NCI-H146 treated with DMSO at 0.1 percent for 48 hours (cell line): ENCODE measurements around the gene CRIP1.
A peak's percentile ranks its signal among the peaks of the same experiment; 100 is the strongest.

Experiments
- DNase-seq: peaks from one replicate; lab custom pipeline; 2025; ENCODE audit not compliant: unreplicated experiment; lab: John Stamatoyannopoulos, UW

The CRIP1 gene

DNA sequence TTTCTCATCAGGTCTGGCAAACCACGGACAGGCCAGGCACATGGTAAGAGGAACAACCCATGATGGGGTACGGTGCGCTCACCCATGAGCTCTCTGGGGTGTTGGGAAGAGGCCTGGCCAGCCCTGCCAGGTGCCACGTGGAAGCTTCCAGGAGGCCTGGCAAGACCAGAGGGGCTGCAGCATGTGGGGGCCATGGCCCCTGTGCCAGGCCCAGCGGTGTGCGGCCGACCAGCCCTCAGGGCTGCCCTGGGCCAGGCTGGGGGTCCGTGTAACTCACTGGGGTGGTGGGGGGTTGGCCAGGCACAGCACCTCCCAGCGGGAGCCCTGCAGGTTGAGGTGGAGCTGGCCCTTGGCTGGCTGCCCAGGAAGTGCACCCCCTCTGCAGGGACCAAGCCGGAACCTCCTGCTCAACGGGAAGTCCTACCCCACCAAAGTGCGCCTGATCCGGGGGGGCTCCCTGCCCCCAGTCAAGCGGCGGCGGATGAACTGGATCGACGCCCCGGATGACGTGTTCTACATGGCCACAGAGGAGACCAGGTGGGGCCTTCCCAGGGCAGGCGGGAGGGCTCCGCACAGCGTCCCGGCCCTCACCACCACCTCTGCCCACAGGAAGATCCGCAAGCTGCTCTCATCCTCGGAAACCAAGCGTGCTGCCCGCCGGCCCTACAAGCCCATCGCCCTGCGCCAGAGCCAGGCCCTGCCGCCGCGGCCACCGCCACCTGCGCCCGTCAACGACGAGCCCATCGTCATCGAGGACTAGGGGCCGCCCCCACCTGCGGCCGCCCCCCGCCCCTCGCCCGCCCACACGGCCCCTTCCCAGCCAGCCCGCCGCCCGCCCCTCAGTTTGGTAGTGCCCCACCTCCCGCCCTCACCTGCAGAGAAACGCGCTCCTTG lies 17.0 kb upstream of the CRIP1 start:
- no peak for DNase-seq

DNA sequence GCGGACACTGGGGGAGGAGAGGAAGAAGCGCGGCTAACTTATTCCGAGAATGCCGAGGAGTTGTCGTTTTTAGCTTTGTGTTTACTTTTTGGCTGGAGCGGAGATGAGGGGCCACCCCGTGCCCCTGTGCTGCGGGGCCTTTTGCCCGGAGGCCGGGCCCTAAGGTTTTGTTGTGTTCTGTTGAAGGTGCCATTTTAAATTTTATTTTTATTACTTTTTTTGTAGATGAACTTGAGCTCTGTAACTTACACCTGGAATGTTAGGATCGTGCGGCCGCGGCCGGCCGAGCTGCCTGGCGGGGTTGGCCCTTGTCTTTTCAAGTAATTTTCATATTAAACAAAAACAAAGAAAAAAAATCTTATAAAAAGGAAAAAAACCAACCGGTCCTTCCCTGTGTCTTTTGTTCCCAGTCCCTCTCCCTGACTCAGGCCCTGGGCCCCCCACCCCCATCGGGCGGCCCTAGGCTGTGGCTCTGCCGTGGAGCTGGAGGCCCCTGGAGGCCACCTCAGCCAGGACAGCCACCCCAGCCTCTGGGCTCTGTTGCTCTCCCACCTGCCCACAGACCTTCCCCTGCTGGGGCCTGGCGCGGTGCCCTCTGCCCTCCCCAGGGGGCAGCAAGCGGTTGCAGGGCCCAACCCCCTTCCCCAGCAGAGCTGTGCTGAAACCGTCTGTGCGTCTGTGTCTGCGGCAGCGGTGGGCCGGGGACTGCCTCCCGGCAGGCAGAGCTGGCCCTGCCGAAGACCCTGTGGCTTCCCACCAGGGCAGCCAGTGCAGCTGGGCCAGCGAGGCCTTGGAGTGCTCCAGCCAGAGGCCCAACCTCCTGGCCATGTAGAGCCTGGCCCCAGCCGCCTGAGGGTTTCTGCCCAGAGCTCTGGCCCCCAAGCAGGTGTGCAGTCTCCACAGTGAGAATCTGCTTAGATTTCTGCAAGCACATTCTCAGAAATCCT lies 16.1 kb upstream of the CRIP1 start:
- no peak for DNase-seq

DNA sequence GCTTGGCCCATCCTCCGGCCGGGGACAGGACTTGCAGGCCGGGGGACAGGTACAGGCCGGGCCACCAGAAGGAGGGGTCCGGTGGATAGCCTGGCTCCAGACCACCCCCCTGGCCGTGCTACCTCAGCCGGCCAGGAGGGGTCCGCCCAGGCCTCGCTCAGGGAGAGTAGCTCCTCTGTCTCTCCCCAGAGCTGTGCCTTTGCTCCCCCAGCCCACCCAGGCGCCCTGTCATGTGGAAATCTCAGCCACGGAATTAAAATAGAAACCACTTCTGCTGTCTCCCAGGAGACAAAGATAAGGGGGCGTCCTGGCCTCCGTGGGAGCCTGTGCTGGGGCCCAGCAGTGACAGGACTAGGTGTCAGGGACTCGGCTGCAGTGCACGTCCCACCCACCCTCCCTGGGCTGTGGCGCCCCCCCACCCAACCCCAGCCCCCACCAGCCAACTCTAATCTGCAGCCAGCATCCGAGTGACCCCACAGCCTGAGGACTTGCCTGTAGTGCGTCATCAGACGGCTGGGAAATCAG lies 15.3 kb upstream of the CRIP1 start:
- DNase-seq, result no peak

DNA sequence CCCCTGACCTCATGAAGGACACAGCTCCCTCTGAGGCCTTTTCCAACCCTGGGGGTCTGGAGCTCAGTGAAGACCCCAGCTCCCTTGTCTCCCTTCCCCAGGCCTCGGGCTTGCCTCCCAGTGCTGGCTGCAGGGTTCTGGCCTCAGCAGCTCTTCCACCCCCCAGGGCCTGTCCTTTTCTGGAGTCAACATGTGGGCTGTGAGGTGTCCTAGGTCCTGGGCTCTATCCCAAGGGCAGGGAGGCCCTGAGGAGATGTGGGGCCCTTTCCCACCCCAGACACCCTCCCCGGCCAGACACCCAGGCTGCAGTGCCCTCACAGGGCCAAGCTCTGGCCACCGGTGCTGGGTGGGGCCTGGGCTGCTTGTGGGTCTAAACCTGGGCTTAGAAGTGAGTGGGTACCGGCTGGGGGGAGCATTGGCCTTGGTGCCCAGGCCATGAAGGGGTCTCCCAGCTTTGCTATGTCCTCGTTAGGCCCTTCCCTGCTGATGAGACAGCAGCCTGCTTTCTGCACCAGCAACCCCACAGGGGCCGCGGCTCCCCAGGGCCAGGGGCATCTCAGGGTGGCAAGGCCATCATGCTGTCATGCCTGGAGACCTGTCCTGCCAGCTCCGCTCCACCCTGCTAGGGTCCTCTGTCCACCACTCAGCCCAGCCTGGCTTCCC lies 14.7 kb upstream of the CRIP1 start:
- no peak for DNase-seq

DNA sequence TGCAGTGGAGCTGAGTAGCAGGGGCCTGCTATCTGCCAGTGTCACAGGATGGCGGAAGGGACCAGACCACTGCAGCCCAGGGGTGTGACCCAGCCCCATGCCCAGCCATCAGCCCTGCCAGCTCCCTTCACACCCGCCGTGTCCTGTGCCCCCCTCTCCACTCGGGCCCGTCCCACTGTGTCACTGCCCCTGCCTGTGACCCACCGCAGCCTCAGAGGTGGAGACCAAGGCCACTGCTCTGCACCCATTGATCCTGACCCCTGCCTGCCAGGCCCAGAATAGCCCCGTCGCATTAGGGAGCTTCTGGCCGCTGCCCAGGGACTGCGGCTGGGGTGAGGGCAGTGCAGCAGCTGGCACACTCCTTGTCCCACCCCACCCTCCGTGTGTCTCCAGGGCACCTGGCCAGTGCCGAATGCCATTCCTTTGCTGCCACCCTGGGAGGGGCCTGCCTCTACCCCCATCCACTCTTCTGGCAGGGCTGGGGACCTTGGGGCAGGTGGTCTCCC lies 14.1 kb upstream of the CRIP1 start:
- DNase-seq, result no peak

DNA sequence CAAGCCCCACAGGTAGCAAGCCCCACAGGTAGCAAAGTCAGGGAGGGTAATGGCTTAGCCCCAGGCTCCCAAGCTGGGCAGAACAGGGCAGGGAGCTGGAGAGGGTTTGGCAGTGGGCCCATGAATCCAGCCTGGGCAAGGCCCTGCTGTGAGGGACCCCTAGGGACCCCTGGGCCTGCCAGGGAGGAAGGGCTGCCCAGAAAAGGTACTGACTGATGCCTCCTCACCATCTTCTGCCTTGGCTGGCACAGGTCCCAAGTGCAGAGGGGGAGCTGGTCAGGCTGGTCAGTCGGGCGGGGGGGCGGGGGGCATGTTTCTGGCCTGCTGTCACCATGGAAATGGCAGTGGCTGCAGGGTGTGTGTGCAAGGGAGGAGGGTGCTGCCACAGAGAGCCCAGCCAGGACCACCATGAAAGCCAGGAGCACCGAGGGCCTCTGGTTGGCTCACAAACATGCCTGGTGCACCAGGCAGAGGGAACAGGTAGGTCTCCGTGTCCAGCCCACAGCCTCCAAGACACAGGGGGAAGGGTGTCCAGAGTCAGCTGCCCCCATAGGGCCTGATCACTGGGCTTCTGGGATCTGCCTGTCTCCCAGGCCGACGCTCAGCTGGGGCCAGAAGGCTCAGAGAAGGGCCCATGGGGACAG lies 13.5 kb upstream of the CRIP1 start:
- no peak for DNase-seq

DNA sequence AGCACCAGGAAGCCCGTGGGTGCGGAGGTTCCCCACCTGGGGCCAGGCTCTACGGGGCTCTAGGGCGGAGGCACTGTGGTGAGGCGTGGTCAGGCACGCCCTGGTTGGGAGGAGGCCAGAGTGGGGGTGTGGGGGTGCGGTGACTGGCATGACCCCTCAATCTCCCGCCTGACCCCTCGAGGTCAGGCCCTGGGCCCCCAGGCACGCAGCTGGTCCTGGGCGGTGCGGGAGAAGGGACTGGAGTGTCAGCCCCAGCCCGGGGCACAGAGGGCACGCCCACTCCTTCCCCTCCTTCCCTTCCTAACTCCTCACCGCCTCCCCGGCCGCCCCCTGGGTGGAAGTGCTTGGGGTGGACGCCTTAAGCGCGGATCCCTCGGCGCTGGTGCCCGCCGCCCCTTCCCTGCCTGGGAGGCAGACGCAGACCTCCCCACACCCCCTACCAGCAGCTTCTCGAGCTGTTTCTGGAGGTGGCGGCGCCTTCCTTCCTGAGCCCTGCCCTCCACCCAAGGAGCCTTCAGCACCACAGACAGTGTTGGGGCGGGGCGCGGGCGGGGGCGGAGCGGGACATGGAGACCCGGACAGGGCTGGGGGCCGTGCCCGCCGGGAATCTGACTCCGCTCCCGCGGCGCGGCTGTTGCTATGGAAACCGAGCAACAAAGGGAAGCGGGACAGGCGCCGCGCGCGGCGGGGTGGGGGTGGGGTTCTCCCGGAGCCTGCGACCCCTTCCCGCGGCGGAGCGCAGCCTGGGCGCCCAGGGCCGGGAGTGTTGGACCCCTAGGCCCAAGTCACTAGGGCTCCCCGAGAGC lies 12.8 kb upstream of the CRIP1 start:
- DNase-seq, result peak; percentile 82

DNA sequence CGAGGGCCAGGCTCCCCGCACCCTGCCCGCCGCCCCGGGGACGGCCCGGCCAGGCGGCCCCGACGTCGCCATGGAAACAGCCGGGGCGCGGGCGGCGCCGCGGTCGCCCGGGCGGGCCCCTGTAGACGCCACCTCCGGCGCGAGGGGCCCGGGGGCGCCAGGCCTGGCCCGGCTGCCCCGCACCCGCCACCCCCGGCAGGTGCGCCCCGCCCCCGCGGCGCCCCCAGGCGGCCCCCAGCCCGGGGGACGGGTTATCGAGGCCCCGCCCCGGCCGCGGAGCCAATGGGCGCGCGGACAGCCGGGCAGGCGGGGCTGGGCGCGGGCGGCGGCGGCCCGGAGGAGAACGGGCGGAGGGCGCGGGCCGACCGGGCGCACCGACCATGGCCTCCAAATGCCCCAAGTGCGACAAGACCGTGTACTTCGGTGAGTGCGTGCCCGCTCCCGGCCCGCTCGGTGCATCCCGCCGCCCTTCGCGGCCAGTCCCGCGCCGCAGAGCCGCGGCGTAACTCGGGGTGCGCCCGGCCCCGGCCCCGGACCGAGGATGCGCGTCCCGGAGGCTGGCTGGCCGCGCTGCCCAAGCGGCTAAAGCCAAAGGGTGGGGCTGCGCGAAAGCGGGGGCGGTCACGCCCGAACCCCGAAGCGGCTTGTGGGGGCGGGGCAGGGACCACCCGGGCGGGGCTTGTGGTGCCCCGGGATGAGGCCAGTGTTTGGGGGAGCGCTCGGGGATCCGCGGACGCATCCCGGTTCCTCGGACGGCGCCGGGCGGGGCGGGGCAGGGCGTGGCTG lies 12.0 kb upstream of the CRIP1 start, which contains the start of gene CRIP2:
Gene CRIP2, plus strand, starts transcription at position 339 of the 786 bp plus-strand sequence. Its CDS starts 42 bp downstream, at position 381.
- peak; percentile 46 for DNase-seq

DNA sequence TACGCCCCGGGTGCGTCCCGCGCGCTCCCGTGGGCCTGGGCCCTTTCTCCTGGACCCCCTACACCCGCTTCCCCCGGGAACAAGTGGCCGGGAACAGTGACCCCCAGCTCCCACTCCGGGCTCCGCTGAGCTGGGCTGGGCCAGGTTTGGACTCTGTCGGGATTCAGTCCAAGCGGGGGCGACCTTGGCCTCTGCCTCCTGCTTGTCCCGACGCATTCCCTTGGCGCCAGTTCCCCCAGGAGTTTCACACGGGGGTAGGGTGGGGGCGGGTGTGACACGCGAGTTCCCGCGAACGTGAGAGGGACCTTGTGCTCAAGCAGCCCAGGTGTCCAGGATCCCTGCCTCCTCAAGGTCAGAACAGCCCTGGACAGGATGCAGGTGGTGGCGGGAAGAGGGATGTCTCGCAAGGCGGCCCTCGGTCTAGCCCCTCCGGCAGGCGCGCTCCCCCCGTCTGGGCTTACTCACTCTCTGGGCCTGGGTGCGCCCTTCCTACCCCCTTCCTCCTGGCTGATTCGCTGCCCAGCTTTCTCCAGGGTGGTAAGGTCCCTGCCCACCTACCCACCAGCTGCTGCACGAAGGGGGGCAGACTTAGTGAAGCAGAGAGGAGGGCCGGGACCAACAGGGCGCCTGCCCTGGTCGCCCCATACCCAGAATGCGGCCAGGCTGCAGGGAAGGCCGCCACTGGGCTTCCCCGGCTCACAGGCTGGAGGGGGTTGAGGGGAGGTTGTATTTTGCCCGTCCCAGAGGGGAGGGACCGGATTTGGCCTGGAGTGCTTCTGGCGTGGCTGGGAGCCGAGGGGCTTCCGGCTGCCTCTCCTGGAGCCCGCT lies 11.2 kb upstream of the CRIP1 start:
- no peak for DNase-seq

DNA sequence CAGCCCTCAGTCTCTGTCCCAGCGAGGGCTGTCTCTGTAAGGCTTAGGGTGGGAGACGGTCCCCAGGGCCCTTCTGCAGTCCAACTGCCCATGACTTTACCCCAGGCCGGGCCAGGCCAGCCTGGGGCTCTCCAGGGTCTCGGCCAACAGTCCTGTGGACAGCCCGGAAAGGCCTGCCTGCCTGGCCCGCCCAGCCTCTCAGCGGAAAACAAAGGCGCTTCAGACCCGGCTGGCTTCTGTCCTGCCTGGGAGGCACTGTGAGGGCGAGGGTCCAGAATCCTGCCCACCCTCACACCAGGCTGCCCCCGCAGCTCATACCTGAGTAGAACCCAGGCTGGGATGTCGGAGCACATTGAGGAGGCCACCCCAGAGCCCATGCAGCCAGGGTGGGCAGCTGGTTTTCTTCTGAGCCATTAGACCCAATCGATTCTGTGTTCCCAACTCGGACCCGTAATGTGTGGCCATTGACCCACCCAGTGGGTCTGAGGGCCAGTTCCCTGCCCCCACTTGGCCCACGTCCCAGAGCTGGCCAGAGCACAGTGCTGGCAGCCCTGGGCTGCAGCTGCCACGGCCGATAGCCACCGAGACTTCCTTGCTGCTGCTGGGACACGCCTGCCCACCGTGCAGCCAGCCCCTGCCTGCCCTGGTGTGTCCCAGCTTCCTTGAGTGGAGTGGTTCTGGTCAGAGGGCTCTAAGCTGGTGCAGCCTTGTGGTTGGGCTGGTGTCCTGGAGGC lies 10.4 kb upstream of the CRIP1 start:
- no peak for DNase-seq

DNA sequence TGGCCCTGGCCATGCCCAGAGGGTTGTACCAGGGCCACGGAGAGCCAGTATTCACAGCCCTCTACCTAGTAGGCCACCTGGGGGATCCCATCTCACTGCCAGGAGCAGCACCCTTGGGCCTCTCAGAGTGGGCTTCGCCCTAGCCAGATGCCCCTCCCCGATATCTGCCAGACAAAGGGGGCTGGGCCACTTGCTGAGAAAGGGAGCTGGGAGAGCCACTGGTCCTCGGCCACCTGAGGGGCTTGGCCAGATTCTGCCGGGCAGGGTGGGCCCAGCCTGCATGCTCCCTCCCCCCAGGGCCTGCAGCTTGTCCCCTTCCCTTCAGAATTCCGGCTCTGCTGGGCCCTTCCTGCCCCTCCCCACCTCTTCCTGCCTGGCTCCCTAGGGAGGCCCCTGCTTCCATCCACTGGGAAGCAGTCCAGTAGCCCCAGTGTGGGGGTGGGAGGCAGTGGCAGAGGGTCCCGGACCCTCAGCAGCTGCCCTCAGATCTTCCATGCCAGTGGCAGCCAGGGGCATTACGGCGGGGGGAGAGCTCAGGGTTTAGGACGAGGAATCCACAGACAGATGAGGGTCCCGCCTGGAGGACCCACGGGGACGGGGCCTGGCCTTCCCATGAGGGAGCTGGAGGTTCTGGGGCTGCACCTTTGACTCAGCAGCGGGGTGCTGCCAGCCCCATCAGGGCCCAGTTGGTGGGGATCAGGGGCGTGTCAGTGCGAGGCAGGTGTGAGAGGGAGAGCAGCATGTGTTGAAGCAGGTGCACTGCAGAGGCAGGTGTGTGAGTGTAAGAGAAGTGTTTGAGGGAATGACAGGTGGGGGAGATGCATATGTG lies 9.6 kb upstream of the CRIP1 start:
- no peak for DNase-seq

DNA sequence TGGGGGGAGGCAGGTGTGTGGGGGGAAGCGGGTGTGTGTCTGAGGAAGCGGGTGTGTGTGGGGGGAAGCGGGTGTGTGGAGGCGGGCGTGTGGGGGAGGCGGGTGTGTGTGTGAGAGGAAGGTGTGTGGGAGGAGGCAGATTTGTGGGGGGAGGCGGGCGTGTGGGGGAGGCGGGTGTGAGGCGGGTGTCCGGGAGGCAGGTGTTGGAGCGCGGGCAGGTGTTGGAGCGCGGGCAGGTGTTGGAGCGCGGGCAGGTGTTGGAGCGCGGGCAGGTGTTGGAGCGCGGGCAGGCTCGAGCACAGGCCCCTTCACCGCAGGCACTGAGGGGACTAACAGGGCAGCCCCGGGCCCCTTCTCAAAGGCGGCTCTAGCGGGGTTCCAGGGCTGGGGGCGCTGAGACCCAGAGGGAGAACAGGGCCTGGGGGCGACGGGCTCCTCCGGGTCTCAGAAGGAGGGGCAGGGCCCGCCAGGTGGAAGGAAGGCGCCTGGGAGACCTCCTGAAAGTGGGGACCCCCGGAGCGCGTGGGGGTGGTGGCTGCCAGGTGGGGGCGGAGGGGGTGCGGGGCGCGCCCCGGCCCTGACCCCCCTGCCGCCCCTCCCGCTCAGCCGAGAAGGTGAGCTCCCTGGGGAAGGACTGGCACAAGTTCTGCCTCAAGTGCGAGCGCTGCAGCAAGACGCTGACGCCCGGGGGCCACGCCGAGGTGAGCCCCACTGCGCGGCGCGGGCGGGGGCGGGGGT lies 8.9 kb upstream of the CRIP1 start:
- DNase-seq, result no peak

DNA sequence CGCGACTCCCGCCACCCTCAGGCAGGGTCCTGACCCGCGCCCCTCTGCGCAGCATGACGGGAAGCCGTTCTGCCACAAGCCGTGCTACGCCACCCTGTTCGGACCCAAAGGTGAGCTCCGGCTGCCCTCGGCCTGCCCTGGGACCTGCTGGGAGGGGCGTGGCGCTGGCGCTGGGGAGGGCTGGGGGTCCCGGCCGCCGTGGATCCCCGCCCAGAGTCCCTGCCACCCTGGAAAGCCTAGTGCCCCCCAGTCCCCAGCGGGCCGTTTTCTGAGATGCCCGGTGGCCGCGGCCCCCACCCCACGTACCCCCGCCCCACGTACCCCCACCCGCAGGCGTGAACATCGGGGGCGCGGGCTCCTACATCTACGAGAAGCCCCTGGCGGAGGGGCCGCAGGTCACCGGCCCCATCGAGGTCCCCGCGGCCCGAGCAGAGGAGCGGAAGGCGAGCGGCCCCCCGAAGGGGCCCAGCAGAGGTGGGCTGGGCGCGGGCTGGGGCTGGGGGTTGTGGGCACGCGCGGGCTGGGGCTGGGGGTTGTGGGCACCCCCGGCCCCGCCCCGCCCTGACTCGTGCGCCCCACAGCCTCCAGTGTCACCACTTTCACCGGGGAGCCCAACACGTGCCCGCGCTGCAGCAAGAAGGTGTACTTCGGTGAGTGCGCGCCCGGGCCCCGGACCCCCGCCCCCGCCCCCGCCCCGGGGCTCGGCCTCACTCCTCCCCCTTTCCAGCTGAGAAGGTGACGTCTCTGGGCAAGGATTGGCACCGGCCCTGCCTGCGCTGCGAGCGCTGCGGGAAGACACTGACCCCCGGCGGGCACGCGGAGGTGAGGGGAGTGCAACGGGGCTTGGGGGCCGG lies 8.1 kb upstream of the CRIP1 start:
- DNase-seq, result no peak

DNA sequence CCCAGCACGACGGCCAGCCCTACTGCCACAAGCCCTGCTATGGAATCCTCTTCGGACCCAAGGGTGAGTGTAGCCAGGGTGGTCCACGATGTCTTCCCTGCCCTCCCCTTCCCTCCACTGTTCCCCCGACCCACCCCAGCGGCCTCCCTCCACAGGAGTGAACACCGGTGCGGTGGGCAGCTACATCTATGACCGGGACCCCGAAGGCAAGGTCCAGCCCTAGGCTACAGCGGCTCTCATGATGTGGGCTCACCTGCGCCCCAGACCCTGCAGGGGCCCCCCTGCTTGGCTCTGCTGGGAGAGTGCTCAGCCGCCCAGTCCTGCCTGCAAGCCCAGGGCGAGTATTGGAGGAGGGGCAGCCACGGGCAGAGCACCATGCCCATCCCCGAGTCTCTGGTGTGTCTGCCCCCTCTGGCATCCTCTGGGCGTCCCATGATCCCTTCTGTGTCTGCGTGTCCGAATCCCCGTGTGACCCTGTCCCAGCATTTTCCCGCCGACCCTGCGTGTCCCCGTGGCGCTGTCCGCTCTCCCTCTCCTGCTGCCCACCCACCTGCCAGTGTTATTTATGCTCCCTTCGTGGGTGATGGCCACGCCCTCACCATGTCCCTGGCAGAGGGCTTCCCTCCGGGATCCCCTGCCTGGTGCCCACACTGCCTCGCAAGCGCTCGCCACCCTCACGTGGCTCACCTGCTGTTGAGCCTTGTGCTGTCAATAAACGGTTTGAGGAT lies 7.1 kb upstream of the CRIP1 start:
- DNase-seq, result no peak
